Muscle layer of duodenum (tissue), 2 donors: ENCODE data around the gene IL23R.

ENCODE experiments used
- H3K27ac ChIP-seq: one replicate; pipeline ENCODE4 v1.7.0; 2013; ENCODE audit warnings: mild to moderate bottlenecking, low read length
- H3K27me3 ChIP-seq: one replicate; pipeline ENCODE4 v1.7.0; 2013; ENCODE audit warnings: low read depth, mild to moderate bottlenecking, control low read depth, low read length
- H3K36me3 ChIP-seq, 2 donors: one replicate each; pipeline ENCODE4 v1.7.0; 2013; ENCODE audit warnings: low read length in 2 of 2, control low read depth in 1 of 2, mild to moderate bottlenecking in 1 of 2; ENCODE audit not compliant: insufficient read depth in 2 of 2, control insufficient read depth in 1 of 2
- H3K4me1 ChIP-seq, 2 donors: one replicate each; pipeline ENCODE4 v1.7.0; 2013; ENCODE audit warnings: low read length in 2 of 2, mild to moderate bottlenecking in 2 of 2, control low read depth in 1 of 2, moderate library complexity in 1 of 2; ENCODE audit not compliant: insufficient read depth in 2 of 2, control insufficient read depth in 1 of 2
- H3K4me3 ChIP-seq, 2 donors: one replicate each; pipeline ENCODE4 v1.7.0; 2013; ENCODE audit warnings: low read length in 2 of 2, low read depth in 1 of 2, mild to moderate bottlenecking in 1 of 2
- H3K9me3 ChIP-seq, 2 donors: one replicate each; pipeline ENCODE4 v1.7.0; 2013; ENCODE audit warnings: low read length in 2 of 2, control low read depth in 1 of 2, mild to moderate bottlenecking in 1 of 2; ENCODE audit not compliant: control insufficient read depth in 1 of 2
- donor health status: healthy.

IL23R gene, protein sequence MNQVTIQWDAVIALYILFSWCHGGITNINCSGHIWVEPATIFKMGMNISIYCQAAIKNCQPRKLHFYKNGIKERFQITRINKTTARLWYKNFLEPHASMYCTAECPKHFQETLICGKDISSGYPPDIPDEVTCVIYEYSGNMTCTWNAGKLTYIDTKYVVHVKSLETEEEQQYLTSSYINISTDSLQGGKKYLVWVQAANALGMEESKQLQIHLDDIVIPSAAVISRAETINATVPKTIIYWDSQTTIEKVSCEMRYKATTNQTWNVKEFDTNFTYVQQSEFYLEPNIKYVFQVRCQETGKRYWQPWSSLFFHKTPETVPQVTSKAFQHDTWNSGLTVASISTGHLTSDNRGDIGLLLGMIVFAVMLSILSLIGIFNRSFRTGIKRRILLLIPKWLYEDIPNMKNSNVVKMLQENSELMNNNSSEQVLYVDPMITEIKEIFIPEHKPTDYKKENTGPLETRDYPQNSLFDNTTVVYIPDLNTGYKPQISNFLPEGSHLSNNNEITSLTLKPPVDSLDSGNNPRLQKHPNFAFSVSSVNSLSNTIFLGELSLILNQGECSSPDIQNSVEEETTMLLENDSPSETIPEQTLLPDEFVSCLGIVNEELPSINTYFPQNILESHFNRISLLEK

DNA sequence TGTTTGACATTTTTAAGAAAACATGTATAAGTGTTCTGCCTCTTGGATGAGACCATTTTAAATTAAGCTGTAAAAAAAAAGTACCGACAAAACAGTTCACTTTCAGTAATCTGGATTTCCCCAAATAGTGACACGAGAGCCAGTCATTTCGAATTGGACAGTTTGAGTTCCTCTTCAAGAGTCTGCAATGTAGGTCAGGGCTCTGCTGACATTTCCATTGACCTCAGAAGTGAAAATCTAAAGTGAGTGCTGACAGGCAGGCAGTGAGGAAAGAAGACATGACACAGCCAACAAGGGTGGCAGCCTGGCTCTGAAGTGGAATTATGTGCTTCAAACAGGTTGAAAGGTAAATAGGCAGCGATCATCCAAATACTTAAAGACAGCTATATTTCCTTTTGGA lies at the start of gene IL23R:
Gene IL23R, plus strand, starts transcription at position 259 of the 400 bp plus-strand sequence. CDS start 1,667 bp downstream, outside the sequence.
- H3K27ac ChIP-seq: no peak within 1 kb of the TSS
- no peaks in the 10 kb centered on the region for H3K36me3 ChIP-seq
- no peaks in the 10 kb centered on the region for H3K4me1 ChIP-seq
- H3K9me3 ChIP-seq: no peaks in the 10 kb centered on the region
- no peaks in the 10 kb centered on the region for H3K27me3 ChIP-seq
- no peak within 1 kb of the TSS for H3K4me3 ChIP-seq

DNA sequence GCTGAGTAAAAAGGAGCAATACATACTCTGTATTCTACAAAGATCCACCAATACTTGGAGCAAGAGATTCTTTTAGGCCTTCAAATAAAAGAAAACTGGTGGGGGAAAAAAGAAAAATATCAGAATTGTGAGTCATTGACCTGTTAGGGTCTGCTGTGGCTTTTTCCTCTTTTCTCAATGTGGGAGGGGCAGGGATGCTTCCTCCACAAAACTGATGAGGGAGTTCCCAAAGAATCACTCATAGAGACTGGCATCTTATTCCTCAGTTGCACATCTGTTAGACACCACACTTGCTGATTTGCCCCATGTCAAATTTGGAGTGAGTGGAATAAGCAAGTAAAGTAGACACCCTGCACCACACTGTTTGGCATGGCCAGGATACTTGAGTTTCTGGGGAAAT lies 48.1 kb upstream of the IL23R start:
- Histone ChIP-seq H3K27ac (no peak overlapping the region), H3K9me3 (peaks cover 0 to 17% of the 10 kb centered on the region in 2 donors), H3K4me3 (no peak overlapping the region), H3K27me3 (no peaks in the 10 kb centered on the region), H3K4me1 (no peaks in the 10 kb centered on the region), H3K36me3 (no peaks in the 10 kb centered on the region)

DNA sequence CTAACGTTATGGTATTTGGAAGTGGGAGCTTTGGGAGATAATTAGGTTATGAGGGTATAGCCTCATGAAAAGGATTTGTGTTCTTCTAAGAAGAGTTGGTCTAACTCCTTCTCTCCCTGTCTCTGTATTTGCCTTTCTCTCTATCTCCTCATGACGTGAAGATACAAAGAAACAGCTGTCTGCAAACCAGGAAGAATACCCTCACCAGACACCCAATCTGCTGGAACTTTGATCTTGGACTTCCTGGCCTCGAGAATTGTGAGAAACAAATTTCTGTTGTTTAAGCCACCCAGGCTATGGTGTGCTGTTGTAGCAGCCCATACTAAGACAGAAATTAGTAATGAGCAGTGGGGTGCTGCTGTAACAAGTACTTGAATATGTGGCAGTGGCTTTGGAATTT lies 47.6 kb upstream of the IL23R start:
- Histone ChIP-seq H3K4me1 (no peaks in the 10 kb centered on the region), H3K36me3 (no peaks in the 10 kb centered on the region), H3K27ac (no peak overlapping the region), H3K4me3 (no peak overlapping the region), H3K9me3 (peaks cover 0 to 14% of the 10 kb centered on the region in 2 donors), H3K27me3 (no peaks in the 10 kb centered on the region)

DNA sequence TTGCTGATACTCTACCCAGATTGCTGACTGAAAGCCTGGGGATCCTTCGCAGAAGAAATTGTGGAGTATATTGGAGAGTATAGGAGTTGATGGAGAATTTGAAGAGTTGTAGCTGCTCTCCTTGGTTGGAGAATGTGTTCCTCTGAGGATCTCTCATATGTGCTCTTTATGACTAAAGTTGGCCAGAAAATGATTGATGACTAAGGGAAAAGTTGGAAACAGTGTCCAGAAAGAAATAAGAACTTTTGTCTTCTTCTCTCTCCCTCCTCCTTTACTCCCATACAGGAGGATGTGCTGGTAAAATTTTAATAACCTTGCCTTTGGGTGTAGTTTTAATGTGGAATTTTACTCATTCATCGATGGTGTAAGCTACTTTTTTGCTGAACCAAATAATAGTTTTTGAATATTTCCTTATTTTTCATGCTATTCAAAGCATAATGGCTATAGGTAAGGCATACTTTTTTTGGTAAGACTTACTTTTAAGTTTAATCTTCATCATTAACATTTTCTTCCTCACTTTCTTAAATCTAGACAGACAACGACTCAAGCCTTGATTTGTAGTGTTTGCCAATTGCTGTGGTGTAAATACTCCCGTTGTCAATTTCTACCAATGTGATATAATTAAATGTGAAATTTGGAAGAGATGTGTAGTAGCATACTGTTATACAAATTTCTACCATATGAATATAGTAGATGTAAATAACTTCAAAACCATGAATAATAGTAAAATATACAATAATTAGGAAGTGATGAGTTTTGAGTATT lies 45.2 kb upstream of the IL23R start:
- Histone ChIP-seq H3K4me1 (no peaks in the 10 kb centered on the region), H3K27me3 (no peaks in the 10 kb centered on the region), H3K4me3 (no peak overlapping the region), H3K36me3 (no peaks in the 10 kb centered on the region), H3K9me3 (peaks cover 0 to 5% of the 10 kb centered on the region in 2 donors), H3K27ac (no peak overlapping the region)

DNA sequence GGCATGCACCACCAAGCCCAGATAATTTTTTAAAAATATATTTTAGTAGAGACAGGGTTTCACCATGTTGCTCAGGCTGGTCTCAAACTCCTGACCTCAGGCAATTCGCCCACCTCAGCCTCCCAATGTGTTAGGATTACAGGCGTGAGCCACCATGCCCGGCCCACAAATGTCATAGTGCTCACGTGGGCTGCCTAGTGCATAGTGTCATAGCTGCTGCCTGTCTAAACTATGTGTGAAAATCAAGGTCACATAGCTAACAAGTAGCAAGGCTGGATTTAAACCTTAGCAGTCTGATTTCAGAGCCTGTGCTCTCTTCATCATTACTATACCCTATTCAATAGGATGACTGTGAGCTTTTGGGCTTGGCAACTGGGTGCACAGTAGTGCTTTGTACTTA lies 41.8 kb upstream of the IL23R start:
- Histone ChIP-seq H3K27ac (no peak overlapping the region), H3K27me3 (no peaks in the 10 kb centered on the region), H3K9me3 (peaks cover 0 to 5% of the 10 kb centered on the region in 2 donors), H3K4me1 (no peaks in the 10 kb centered on the region), H3K36me3 (no peaks in the 10 kb centered on the region), H3K4me3 (no peak overlapping the region)

DNA sequence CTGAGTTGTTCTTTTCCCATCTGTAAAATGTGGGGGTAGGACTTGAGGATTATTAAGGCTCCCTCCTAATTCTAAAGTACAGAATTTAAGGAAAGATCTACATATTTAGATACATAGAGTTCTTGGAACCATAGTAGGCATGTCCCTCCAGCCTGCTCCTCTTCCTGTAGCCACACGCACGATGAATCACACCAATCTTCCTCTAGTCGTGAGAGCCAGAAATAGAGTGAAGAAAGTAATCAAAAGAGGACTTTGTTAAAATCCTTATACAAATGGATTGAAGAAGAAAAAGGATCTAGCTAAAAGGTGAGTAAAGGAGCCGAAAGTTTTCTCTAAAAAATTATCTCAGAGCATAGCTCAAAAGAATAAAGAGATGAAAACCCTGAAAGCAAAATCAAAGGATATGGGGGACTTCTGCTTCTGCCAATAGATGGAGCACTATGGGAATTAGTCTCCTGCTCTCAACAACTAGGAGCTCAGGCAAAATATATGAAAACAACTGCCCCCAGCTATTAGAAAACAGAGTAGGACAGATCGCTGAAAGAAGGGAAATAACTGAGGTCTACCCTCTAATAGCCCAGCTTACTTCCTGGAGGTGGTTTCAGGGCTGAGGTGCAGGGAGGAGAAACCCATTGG lies 40.0 kb upstream of the IL23R start:
- H3K36me3 ChIP-seq: no peaks in the 10 kb centered on the region
- H3K27me3 ChIP-seq: no peaks in the 10 kb centered on the region
- no peak overlapping the region for H3K27ac ChIP-seq
- no peak overlapping the region for H3K4me3 ChIP-seq
- H3K4me1 ChIP-seq: no peaks in the 10 kb centered on the region
- no peaks in the 10 kb centered on the region for H3K9me3 ChIP-seq

DNA sequence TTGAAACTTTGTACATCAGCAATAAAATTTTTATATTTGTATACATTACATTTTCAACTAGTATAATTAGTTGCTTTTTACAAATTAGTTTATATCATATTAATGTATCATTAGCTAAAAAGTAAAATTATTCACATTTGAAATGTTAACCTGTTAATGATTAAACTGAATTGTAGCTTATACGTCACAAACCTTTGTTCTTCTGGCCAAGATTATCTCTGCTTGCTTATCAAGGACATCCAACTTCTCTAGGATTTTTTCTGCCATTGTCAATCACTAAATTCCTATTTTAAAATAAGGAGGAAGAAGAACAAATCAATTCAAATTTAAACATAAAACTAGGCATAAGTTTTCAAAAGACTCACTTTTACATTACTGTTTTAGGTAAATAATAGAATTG lies 39.3 kb upstream of the IL23R start:
- no peak overlapping the region for H3K4me3 ChIP-seq
- H3K27me3 ChIP-seq: no peaks in the 10 kb centered on the region
- H3K9me3 ChIP-seq: no peaks in the 10 kb centered on the region
- no peaks in the 10 kb centered on the region for H3K36me3 ChIP-seq
- H3K4me1 ChIP-seq: no peaks in the 10 kb centered on the region
- H3K27ac ChIP-seq: no peak overlapping the region

DNA sequence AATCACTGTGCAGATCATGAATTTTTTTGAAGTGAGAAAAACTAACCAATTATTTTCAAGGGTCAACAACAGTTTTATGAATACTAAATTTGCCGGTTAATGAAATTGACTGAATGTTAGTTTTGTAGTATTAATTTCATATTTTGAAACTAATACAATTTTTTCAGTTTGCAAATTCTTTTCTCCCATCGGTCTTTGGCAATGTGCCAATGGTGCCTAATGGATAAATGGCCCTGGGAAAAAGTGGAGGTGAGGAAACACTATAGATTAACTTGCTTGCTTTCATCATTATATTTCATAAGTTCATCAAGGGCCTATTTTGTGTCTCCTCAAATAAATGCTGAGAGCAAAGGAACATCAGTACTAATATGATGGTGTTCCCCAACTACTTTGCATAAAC lies 35.6 kb upstream of the IL23R start:
- Histone ChIP-seq H3K36me3 (no peaks in the 10 kb centered on the region), H3K27me3 (peaks cover 5% of the 10 kb centered on the region), H3K9me3 (no peaks in the 10 kb centered on the region), H3K27ac (no peak overlapping the region), H3K4me3 (no peak overlapping the region), H3K4me1 (peaks cover 0 to 9% of the 10 kb centered on the region in 2 donors)

DNA sequence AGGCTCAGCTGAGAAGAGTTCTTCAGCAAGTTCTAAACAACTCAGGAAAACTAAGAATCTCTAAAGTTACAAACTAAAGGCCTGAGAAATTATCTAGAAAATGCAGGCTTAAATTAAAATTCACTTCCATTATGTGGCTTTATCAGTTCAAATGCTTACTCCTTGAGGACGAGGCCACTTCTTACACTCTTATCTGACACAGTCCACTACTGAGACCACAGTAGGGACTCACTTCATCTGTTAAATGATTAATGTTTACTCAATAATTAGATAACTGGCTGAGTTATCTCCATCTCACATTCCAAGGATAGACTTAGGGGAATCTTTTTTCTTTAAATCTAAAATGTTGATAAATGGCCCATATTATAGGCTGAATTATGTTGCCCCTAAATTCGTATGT lies 33.1 kb upstream of the IL23R start:
- no peaks in the 10 kb centered on the region for H3K36me3 ChIP-seq

DNA sequence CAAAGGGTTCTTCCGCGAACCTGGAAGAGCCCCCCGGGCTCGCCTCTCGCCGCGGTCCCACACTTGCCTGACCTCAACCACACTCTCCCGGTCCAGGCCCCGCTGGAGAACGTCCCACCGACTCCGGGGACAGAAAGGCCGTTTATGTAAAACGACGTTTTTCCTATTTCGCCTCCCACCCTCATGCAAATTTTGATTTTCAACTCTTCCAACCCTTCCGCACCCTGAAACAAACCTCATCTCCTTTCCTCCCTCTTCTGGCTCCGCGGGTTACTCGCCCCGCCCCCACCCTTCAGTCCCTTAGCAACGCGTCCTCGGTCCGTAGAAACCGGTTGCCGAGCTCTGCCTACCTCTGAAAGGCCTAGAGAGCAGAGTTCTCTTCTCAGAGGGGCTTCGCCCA lies 31.6 kb upstream of the IL23R start, which contains the start of gene C1orf141:
Gene C1orf141, minus strand, starts transcription at position 276 of the 400 bp plus-strand sequence. CDS start 7,730 bp downstream, outside the sequence.
- Histone ChIP-seq H3K27ac (no peak within 1 kb of the TSS), H3K27me3 (peaks cover 5% of the 10 kb centered on the region), H3K4me1 (peaks cover 0 to 9% of the 10 kb centered on the region in 2 donors), H3K4me3 (peak within 1 kb of the TSS; percentile 46 to 63), H3K9me3 (no peaks in the 10 kb centered on the region), H3K36me3 (no peaks in the 10 kb centered on the region)

More for the DNA sequence above, 33.1 kb upstream of the IL23R start:
- Histone ChIP-seq H3K4me3 (no peak overlapping the region), H3K27me3 (peaks cover 5% of the 10 kb centered on the region), H3K4me1 (peaks cover 0 to 9% of the 10 kb centered on the region in 2 donors), H3K9me3 (no peaks in the 10 kb centered on the region), H3K27ac (no peak overlapping the region)

DNA sequence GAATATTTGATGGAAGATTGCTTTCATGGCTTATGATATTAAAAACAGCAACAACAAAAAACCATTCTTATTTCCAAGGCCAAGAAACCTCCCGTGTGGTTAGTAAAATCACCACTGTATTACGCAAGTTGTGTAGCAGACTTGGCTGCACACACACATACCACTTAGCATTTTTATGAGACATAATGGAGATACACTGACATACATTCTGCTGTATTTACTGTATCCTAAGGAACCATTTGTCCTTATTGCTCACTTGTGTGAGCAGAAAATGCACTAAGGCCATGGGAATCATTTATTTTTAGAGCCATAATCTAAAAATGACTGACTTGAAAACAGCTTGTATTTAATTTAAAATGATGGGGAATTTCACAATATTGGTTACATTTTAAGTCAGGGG lies 30.9 kb upstream of the IL23R start:
- no peak overlapping the region for H3K27ac ChIP-seq
- peak overlapping the region; percentile 46 to 63 for H3K4me3 ChIP-seq
- no peaks in the 10 kb centered on the region for H3K36me3 ChIP-seq
- H3K4me1 ChIP-seq: peaks cover 0 to 9% of the 10 kb centered on the region in 2 donors
- peaks cover 5% of the 10 kb centered on the region for H3K27me3 ChIP-seq
- no peaks in the 10 kb centered on the region for H3K9me3 ChIP-seq
